HepG2 (cell line): ENCODE measurements around the gene TENM3. TPM values are rescaled to one million over a fixed set of nuclear protein-coding genes. Genes with fewer than 3 reads are reported as not detected.

Experiments
- ATAC-seq: fragments of 200-7000 bp; cut with Tn5 transposase; 3 replicates; pipeline ENCODE4 v1.9.1; 2020; ENCODE audit warnings: mild to moderate bottlenecking, moderate library complexity
- BruUV-seq: library from RNA; stranded (reverse); fragments of 400-500 nt; replicated peaks from 2 replicates; lab custom pipeline; 2021; lab: Mats Ljungman, UMichigan
- CTCF ChIA-PET: fragments of 300-600 bp; formaldehyde crosslinking; extraction: SDS; loops from one replicate; lab custom pipeline; 2021; ENCODE audit warnings: low total read pairs, inconsistent platforms, low intra/inter-chr PET ratio; lab: Yijun Ruan, JAX
- POLR2A ChIA-PET: fragments of 350-600 bp; sonication (Branson Sonifier 250); formaldehyde crosslinking; loops from one replicate; lab custom pipeline; 2020; ENCODE audit warnings: antibody characterized with exemption, inconsistent platforms; lab: Yijun Ruan, JAX
- DNase-seq: peaks from one replicate; pipeline ENCODE4 v3.0.0-alpha.2; 2015; ENCODE audit warnings: low spot score
- FAIRE-seq: peaks from 3 replicates; lab custom pipeline; 2011; peaks lifted over from hg19 to GRCh38; lab: Jason Lieb, UNC
- H2AFZ ChIP-seq: one replicate; pipeline ENCODE4 v1.6.1; 2011; ENCODE audit warnings: low read length, inconsistent platforms
- H3K27ac ChIP-seq: fragments of 300-600 bp; 3 replicates; pipeline ENCODE4 v1.8.0; 2011; ENCODE audit warnings: mixed run types, mild to moderate bottlenecking, mixed read lengths, low read length, inconsistent platforms; ENCODE audit not compliant: insufficient read depth; ENCODE audit errors: extremely low read length
- H3K27me3 ChIP-seq, 2 experiments: fragments of 200-600 bp in 1 of 2; 2 replicates in 1 of 2; 3 replicates in 1 of 2; pipeline versions ENCODE4 v1.6.0 to v1.8.0; 2011; ENCODE audit warnings: low read length in 2 of 2, mild to moderate bottlenecking in 2 of 2, moderate library complexity in 2 of 2, inconsistent platforms in 1 of 2; ENCODE audit not compliant: insufficient read depth in 2 of 2, control insufficient read depth in 1 of 2
- H3K36me3 ChIP-seq, 2 experiments: fragments of 200-600 bp in 1 of 2; replicated peaks in 1 of 2; 2 replicates in 1 of 2; 3 replicates in 1 of 2; pipeline versions ENCODE4 v1.5.1 to v1.8.0; 2011; ENCODE audit warnings: low read length in 2 of 2, inconsistent platforms in 1 of 2; ENCODE audit not compliant: insufficient read depth in 2 of 2, control insufficient read depth in 1 of 2
- H3K4me1 ChIP-seq: 2 replicates; pipeline ENCODE4 v1.5.1; 2012; ENCODE audit warnings: low read length, inconsistent platforms; ENCODE audit not compliant: insufficient read depth
- H3K4me2 ChIP-seq: 2 replicates; pipeline ENCODE4 v1.6.0; 2011; ENCODE audit warnings: low read depth, low read length, inconsistent platforms
- H3K4me3 ChIP-seq, 3 experiments: fragments of 200-600 bp in 1 of 3; sonication (generic), shearing (Covaris generic) in 1 of 3; replicated peaks in 1 of 3; 2 replicates each; pipeline ENCODE4 v1.5.1; 2011 to 2016; ENCODE audit warnings: low read length in 3 of 3, inconsistent platforms in 2 of 3, low read depth in 2 of 3, mild to moderate bottlenecking in 2 of 3, control low read depth in 1 of 3, mixed read lengths in 1 of 3; ENCODE audit not compliant: insufficient read depth in 1 of 3
- H3K79me2 ChIP-seq: one replicate; pipeline ENCODE4 v1.6.1; 2011; ENCODE audit warnings: low read length, inconsistent platforms; ENCODE audit not compliant: insufficient read depth
- H3K9ac ChIP-seq: 2 replicates; pipeline ENCODE4 v1.6.0; 2011; ENCODE audit warnings: mild to moderate bottlenecking, low read depth, low read length, inconsistent platforms; ENCODE audit not compliant: insufficient read depth
- H3K9me3 ChIP-seq: 2 replicates; pipeline ENCODE4 v1.5.1; 2012; ENCODE audit warnings: mild to moderate bottlenecking, low read length
- H4K20me1 ChIP-seq: 2 replicates; pipeline ENCODE4 v1.6.0; 2011; ENCODE audit warnings: inconsistent platforms, mild to moderate bottlenecking, low read length, moderate library complexity; ENCODE audit not compliant: insufficient read depth
- ADNP ChIP-seq: sonication (generic); formaldehyde crosslinking; IDR thresholded peaks from 2 replicates; pipeline ENCODE4 v1.4.0; 2020; ENCODE audit warnings: missing genetic modification reagents
- ARHGAP35 ChIP-seq: sonication (generic); formaldehyde crosslinking; IDR thresholded peaks from 2 replicates; pipeline ENCODE4 v1.9.0; 2022; ENCODE audit warnings: mild to moderate bottlenecking, inconsistent platforms, moderate library complexity, missing genetic modification reagents, borderline replicate concordance
- BCL6 ChIP-seq: IDR thresholded peaks from 2 replicates; pipeline ENCODE4 v1.6.1; 2016; ENCODE audit warnings: missing genetic modification reagents, missing compliant biosample characterization
- BRD4 ChIP-seq: sonication (generic); formaldehyde crosslinking; IDR thresholded peaks from 2 replicates; pipeline ENCODE4 v1.4.0; 2020; ENCODE audit warnings: missing genetic modification reagents
- DBP ChIP-seq: sonication (generic); formaldehyde crosslinking; IDR thresholded peaks from 2 replicates; pipeline ENCODE4 v1.4.0; 2020; ENCODE audit warnings: missing genetic modification reagents; ENCODE audit errors: not compliant biosample characterization
- EED ChIP-seq: sonication (generic); formaldehyde crosslinking; IDR thresholded peaks from 2 replicates; pipeline ENCODE4 v1.5.0; 2020; ENCODE audit warnings: mild to moderate bottlenecking, missing genetic modification reagents
- FOXP4 ChIP-seq: sonication (generic); formaldehyde crosslinking; IDR thresholded peaks from 2 replicates; pipeline ENCODE4 v1.4.0; 2020; ENCODE audit warnings: missing genetic modification reagents
- KDM1A ChIP-seq: IDR thresholded peaks from 2 replicates; pipeline ENCODE4 v1.6.1; 2016; ENCODE audit warnings: missing compliant biosample characterization
- KDM5B ChIP-seq: sonication (generic); formaldehyde crosslinking; IDR thresholded peaks from 2 replicates; pipeline ENCODE4 v1.4.0; 2020; ENCODE audit warnings: missing genetic modification reagents, mild to moderate bottlenecking, borderline replicate concordance
- MZF1 ChIP-seq: sonication (generic); formaldehyde crosslinking; IDR thresholded peaks from 2 replicates; pipeline ENCODE4 v1.8.1; 2023; ENCODE audit warnings: mild to moderate bottlenecking, missing genetic modification reagents, borderline replicate concordance
- PCBP2 ChIP-seq: fragments of 200-400 bp; formaldehyde crosslinking; optimal IDR thresholded peaks from 2 replicates; pipeline ENCODE3; 2018; ENCODE audit warnings: low read length, low read depth; ENCODE audit not compliant: poor library complexity, severe bottlenecking
- RORA ChIP-seq: sonication (generic); formaldehyde crosslinking; IDR thresholded peaks from 2 replicates; pipeline ENCODE4 v1.5.0; 2020; ENCODE audit warnings: mild to moderate bottlenecking, missing genetic modification reagents, moderate library complexity
- ZHX2 ChIP-seq, 2 experiments: sonication (generic) in 1 of 2; formaldehyde crosslinking in 1 of 2; IDR thresholded peaks; 2 replicates each; pipeline versions ENCODE4 v1.6.1 to v1.9.0; 2014 to 2022; ENCODE audit warnings: antibody characterized with exemption in 1 of 2, borderline replicate concordance in 1 of 2, inconsistent platforms in 1 of 2, low read depth in 1 of 2, missing genetic modification reagents in 1 of 2
- ZMAT3 ChIP-seq: sonication (generic); formaldehyde crosslinking; conservative IDR thresholded peaks from 2 replicates; pipeline ENCODE4 v1.7.0; 2021; ENCODE audit warnings: missing genetic modification reagents
- ZNF224 ChIP-seq: sonication (generic); formaldehyde crosslinking; IDR thresholded peaks from 2 replicates; pipeline ENCODE4 v1.5.0; 2020; ENCODE audit warnings: mild to moderate bottlenecking, missing genetic modification reagents
- ZNF263 ChIP-seq: sonication (generic); formaldehyde crosslinking; IDR thresholded peaks from 2 replicates; pipeline ENCODE4 v1.4.0; 2020; ENCODE audit warnings: missing genetic modification reagents
- ZNF75D ChIP-seq: sonication (generic); formaldehyde crosslinking; IDR thresholded peaks from 2 replicates; pipeline ENCODE4 v1.8.1; 2023; ENCODE audit warnings: missing genetic modification reagents, mild to moderate bottlenecking, borderline replicate concordance
- WGBS: methylation state at CpG from one replicate; pipeline ENCODE4 v1.1.6; 2017; ENCODE audit warnings: low lambda C conversion rate; 5-methylcytosine and 5-hydroxymethylcytosine counted together
- in situ Hi-C: cut with HindIII; loops from 2 replicates; pipeline ENCODE4 v1.10.0; 2017; ENCODE audit warnings: low pct_unique_long_range_greater_than_20kb; ENCODE audit not compliant: extremely low pct_ligation_motif_present
- intact Hi-C: fragments of 100-400 bp; cut with micrococcal nuclease; formaldehyde crosslinking; loops from one replicate; pipeline ENCODE4 v1.10.0; 2022; ENCODE audit not compliant: unreplicated experiment
- polyA plus RNA-seq, 8 experiments: library from polyadenylated mRNA; depleted of rRNA in 3 of 8; stranded (reverse) in 7 of 8; unstranded in 1 of 8; fragments of >200 nt; fragmentation: Illumina TruSeq in 4 of 8; extraction: Trizol in 4 of 8; gene quantifications; 2 replicates each; pipeline versions ENCODE4 v1.2.1 to v1.2.3, GENCODE V29; 2011 to 2016; ENCODE audit warnings: low read depth in 4 of 8, missing spikeins in 1 of 8, mixed read lengths in 1 of 8; ENCODE audit not compliant: insufficient read depth in 1 of 8
- total RNA-seq, 5 experiments: library from RNA; depleted of rRNA; stranded (reverse); fragments of >200 nt; fragmentation: Illumina TruSeq; extraction: Trizol; gene quantifications; 2 replicates each; pipeline ENCODE4 v1.2.3, GENCODE V29; 2016; ENCODE audit warnings: low read depth in 1 of 5

Gene TENM3
- total and polyA plus RNA-seq, 2 of the 13 experiments (the other 11 are each of a cell fraction or from before 2014, with no cell fraction given) = 0.04 TPM; not detected in 1

GRCh38 chr4:182711211-182711610, 468.0 kb downstream of the TENM3 start:
- BruUV-seq = no TSS peak
- DNase-seq (no peak), ATAC-seq (no peak), FAIRE-seq (no peak)
- ChIA-PET POLR2A (no interaction called here), CTCF (no interaction called here)
- Histone ChIP-seq H3K79me2 (no peaks in the 10 kb centered on the region), H3K4me1 (no peaks in the 10 kb centered on the region), H3K27ac (no peak overlapping the region), H3K9ac (no peak overlapping the region), H2AFZ (no peak overlapping the region), H3K36me3 (no peaks in the 10 kb centered on the region), H3K9me3 (no peaks in the 10 kb centered on the region), H3K4me3 (no peak overlapping the region), H3K4me2 (no peak overlapping the region), H3K27me3 (no peaks in the 10 kb centered on the region), H4K20me1 (no peaks in the 10 kb centered on the region)
- in situ Hi-C loops (no loop called here), intact Hi-C loops (no loop called here)
- TF ChIP-seq ZNF224 (CRISPR knock-in tag) = no peak
- no peak for TF ChIP-seq RORA (CRISPR knock-in tag)
- TF ChIP-seq PCBP2 = no peak
- no peak for TF ChIP-seq ZNF75D (CRISPR knock-in tag)
- no peak for TF ChIP-seq DBP (CRISPR knock-in tag)
- TF ChIP-seq ARHGAP35 (CRISPR knock-in tag) = no peak
- TF ChIP-seq BCL6 (CRISPR knock-in tag) = no peak
- no peak for TF ChIP-seq EED (CRISPR knock-in tag)
- TF ChIP-seq ZHX2 (IDR thresholded peaks at IDR 0.05; ENCODE audit: low read depth) = no peak
- no peak for TF ChIP-seq ZHX2 (CRISPR knock-in tag; IDR thresholded peaks at IDR 0.05; ENCODE audit: borderline replicate concordance)
- TF ChIP-seq ZMAT3 (CRISPR knock-in tag) = no peak
- TF ChIP-seq MZF1 (CRISPR knock-in tag) = no peak
- no peak for TF ChIP-seq ZNF263 (CRISPR knock-in tag)
- TF ChIP-seq FOXP4 = no peak
- TF ChIP-seq ADNP (CRISPR knock-in tag) = no peak
- no peak for TF ChIP-seq KDM1A
- no peak for TF ChIP-seq KDM5B (CRISPR knock-in tag)
- no peak for TF ChIP-seq BRD4 (CRISPR knock-in tag)
- WGBS = 27% methylated on average over 2 of the region's 2 CpGs
